GM23248 (cell line): ENCODE data around the gene TSPAN9.

ENCODE experiments used
- EZH2 ChIP-seq: fragments of 200-600 bp; sonication (generic); IDR thresholded peaks from 2 replicates; pipeline ENCODE4 v1.6.1; 2018; ENCODE audit warnings: antibody characterized with exemption, mild to moderate bottlenecking; ENCODE audit not compliant: insufficient read depth, poor library complexity, severe bottlenecking
- EZH2phosphoT487 ChIP-seq: fragments of 200-600 bp; sonication (generic); IDR thresholded peaks from 2 replicates; pipeline ENCODE4 v1.6.1; 2018; ENCODE audit warnings: antibody characterized with exemption, moderate library complexity, mild to moderate bottlenecking, low read depth; ENCODE audit not compliant: insufficient read depth

DNA sequence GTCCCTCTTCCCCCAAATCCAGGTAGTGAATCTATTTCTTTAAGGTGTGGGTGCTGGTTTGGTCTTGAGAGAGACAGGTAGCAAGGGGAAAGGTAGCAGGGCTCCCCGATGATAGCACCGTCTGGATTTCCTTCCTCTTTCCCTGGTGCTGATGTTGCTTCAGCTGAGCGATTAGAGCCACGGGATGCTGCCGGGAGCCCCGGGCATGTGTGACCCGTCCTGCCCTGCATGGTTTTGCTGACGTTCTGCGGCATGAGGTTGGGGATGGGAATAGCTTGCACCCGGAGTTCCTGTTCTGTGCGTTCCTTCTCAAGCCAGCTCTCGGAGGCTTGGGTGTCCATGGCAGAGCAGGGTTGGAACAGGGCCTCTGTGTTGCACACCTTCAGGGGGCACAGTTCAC lies 107.3 kb downstream of the TSPAN9 start:
- TF ChIP-seq EZH2 (no peak), EZH2phosphoT487 (no peak)
